Measurements from ENCODE around the gene RAD23A.
A peak's percentile ranks its signal among the peaks of the same experiment; 100 is the strongest.
"Not testable (repeated sequence)": the region's sequence is repeated elsewhere in the genome, so short reads cannot be mapped to it uniquely, and the experiment has no call there.

Gene RAD23A

DNA sequence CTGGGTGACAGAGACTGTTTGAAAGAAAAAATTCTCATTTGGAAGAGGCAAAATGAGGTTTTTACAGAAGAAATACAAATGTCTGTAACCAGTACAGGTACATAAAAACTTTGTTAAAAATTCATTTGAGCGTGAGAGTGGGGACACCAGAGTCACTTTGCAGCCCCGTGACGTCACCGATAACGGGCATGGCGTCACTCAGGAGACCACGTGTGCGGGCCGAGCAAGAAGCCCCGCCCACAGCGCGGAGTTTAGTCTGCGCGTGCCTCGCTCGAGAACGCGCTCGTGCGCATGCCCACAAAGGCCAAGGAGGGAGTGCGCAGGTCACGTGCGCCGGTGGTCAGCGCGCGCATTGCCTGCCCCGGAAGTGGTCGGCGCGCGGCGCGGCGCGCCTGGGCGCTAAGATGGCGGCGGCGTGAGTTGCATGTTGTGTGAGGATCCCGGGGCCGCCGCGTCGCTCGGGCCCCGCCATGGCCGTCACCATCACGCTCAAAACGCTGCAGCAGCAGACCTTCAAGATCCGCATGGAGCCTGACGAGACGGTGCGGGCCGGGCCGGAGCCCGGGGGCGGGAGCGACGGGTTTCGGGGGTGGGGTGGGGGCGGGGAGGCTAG, at the start of gene RAD23A:
Gene RAD23A (plus strand): TSS at position 384 of the 613 bp plus-strand sequence. CDS start 87 bp downstream, at position 471.
- Histone ChIP-seq H3K27ac (ENCODE audit: low read depth, low read length) (peak within 1 kb of the TSS; percentile 84), H3K9ac (ENCODE audit: low read length) (peak within 1 kb of the TSS; percentile 38), H3K36me3 (ENCODE audit: control insufficient read depth, insufficient read depth, low read length) (peaks cover 44% of the 10 kb centered on the region), H3K27me3 (ENCODE audit: control insufficient read depth, insufficient read depth, low read length) (no peaks in the 10 kb centered on the region), H3K4me1 (ENCODE audit: control insufficient read depth, insufficient read depth, low read length) (peaks cover 11% of the 10 kb centered on the region), H3K4me3 (ENCODE audit: low read length) (peak within 1 kb of the TSS; percentile 81)

DNA sequence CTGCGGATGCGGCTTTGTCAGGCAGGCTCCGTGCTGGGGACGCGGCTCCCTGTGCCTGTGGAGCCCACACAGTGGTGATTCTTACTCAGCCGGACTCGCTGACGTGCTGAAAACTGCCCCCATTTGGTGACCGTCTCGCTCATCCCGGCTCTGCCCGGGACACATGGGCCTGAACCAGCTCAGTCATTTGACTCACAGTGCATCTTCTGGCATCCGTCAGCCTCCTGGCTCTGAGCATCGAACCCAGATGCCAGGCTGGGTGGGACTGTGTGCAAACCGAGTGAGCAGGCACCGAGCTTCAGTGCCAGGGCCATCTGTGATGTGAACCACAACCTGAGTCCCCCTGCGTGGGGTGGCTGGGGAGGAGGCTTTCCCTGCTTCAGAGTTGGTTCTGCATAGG, 49.2 kb upstream of the RAD23A start:
- H3K4me1 ChIP-seq (ENCODE audit: control insufficient read depth, insufficient read depth, low read length), result peaks cover 5% of the 10 kb centered on the region
- H3K27ac ChIP-seq (ENCODE audit: low read depth, low read length), result no peak overlapping the region
- H3K4me3 ChIP-seq (ENCODE audit: low read length), result no peak overlapping the region
- H3K27me3 ChIP-seq (ENCODE audit: control insufficient read depth, insufficient read depth, low read length), result no peaks in the 10 kb centered on the region
- no peak overlapping the region for H3K9ac ChIP-seq (ENCODE audit: low read length)
- peaks cover 13% of the 10 kb centered on the region for H3K36me3 ChIP-seq (ENCODE audit: control insufficient read depth, insufficient read depth, low read length)

DNA sequence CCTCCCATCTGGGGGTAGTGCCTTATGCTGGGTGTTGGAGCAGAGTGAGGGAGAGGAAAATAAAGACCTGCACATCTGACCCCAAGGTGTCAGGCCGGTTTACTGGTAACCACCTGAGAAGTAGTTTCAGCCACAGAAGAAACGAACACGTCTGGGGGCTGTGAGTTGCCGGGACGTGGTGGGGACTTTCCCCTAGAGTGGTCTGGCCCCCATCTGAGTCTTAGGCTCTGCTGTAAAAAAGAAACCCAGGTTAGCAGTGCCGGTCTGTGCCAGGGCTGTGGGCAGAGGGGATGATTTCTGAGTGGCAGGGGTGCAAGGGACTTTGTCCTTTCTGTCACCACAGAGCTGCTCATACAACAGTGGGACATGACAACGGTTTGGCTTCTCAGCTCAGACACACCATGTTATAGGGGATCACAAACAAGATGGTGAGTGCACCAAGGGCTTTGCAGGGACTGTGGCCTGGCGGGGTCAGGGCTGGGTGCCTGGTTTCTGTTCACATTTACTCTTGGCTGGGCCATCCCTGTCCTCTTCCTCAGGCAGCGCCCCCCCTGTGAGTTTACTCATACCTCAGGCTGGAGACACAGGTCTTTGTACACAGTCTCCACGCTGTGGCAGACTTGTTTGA, 45.7 kb upstream of the RAD23A start:
- peaks cover 13% of the 10 kb centered on the region for H3K36me3 ChIP-seq (ENCODE audit: control insufficient read depth, insufficient read depth, low read length)
- no peak overlapping the region for H3K9ac ChIP-seq (ENCODE audit: low read length)
- no peaks in the 10 kb centered on the region for H3K27me3 ChIP-seq (ENCODE audit: control insufficient read depth, insufficient read depth, low read length)
- no peak overlapping the region for H3K4me3 ChIP-seq (ENCODE audit: low read length)
- H3K4me1 ChIP-seq (ENCODE audit: control insufficient read depth, insufficient read depth, low read length), result no peaks in the 10 kb centered on the region
- no peak overlapping the region for H3K27ac ChIP-seq (ENCODE audit: low read depth, low read length)

DNA sequence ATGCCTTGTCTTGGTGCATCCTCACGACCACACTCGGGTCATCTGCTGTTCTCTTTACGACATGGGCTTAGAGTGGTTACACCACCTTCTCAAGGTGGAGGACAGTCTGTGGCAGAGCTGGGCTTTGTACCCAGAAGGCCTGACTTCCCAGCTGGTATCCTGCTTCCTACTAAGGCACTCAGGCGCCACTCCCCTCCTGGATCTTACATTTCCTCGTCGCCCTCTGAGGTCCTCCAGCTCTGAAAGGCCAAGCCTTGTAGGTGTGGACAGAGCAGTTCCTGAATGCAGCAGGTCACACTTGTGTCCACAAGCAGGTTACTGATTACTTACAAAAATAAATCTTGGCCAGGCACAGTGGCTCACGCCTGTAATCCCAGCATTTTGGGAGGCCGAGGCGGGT, 38.5 kb upstream of the RAD23A start:
- H3K4me1 ChIP-seq (ENCODE audit: control insufficient read depth, insufficient read depth, low read length), result peaks cover under 1% of the 10 kb centered on the region
- no peak overlapping the region for H3K9ac ChIP-seq (ENCODE audit: low read length)
- H3K27ac ChIP-seq (ENCODE audit: low read depth, low read length), result no peak overlapping the region
- no peaks in the 10 kb centered on the region for H3K27me3 ChIP-seq (ENCODE audit: control insufficient read depth, insufficient read depth, low read length)
- no peak overlapping the region for H3K4me3 ChIP-seq (ENCODE audit: low read length)
- no peaks in the 10 kb centered on the region for H3K36me3 ChIP-seq (ENCODE audit: control insufficient read depth, insufficient read depth, low read length)

DNA sequence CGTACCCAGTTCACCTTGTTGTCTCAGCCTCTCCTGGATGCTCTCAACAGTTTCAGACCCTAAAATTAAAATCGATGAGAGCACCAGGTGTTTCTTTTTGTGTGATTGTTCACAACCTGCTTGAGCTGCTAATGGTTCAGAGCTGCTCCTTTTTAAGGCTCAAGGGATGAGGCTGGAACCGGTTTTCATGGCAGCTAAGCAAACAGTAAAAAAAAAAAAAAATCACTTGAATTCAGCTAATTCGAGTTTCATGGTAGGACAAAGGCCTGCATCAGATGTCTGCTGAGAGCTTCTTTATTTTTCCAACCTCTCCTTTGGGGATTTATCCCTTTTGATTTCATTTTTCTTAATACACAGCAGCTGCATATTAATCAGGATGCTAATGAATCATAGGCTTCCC, 33.1 kb upstream of the RAD23A start:
- peak overlapping the region; percentile 85 for H3K27ac ChIP-seq (ENCODE audit: low read depth, low read length)
- no peaks in the 10 kb centered on the region for H3K27me3 ChIP-seq (ENCODE audit: control insufficient read depth, insufficient read depth, low read length)
- peaks cover 19% of the 10 kb centered on the region for H3K4me1 ChIP-seq (ENCODE audit: control insufficient read depth, insufficient read depth, low read length)
- no peaks in the 10 kb centered on the region for H3K36me3 ChIP-seq (ENCODE audit: control insufficient read depth, insufficient read depth, low read length)
- H3K9ac ChIP-seq (ENCODE audit: low read length), result no peak overlapping the region
- H3K4me3 ChIP-seq (ENCODE audit: low read length), result no peak overlapping the region

DNA sequence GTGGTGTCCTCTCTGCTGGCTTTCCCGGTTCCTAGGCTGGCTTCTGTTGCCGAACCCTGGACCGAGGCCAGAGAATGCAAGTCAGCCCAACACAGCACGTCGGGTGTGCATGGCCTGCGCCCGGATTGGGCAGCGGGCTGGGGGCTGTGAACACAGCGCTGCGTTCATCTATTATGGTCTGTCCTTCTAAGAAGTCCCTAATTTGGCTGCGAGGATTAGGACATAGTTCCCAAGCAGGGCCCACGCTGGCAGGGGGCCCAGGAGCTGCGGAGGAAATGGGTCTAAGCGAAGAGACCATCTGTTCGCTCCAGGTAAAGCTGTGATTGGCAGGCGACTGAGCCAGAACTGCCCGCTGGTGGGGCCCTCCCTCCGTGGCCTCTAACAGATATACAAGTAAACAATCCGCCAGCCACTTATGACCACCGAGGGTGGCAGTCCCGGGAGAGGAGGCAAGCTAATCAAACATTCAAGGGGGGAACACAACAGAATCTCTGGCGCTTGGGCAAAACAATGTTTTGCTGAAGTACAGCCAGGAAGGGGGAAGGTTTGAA, 32.6 kb upstream of the RAD23A start:
- Histone ChIP-seq H3K36me3 (ENCODE audit: control insufficient read depth, insufficient read depth, low read length) (no peaks in the 10 kb centered on the region), H3K9ac (ENCODE audit: low read length) (no peak overlapping the region), H3K27ac (ENCODE audit: low read depth, low read length) (peak overlapping the region; percentile 85), H3K4me3 (ENCODE audit: low read length) (no peak overlapping the region), H3K4me1 (ENCODE audit: control insufficient read depth, insufficient read depth, low read length) (peaks cover 19% of the 10 kb centered on the region), H3K27me3 (ENCODE audit: control insufficient read depth, insufficient read depth, low read length) (no peaks in the 10 kb centered on the region)

DNA sequence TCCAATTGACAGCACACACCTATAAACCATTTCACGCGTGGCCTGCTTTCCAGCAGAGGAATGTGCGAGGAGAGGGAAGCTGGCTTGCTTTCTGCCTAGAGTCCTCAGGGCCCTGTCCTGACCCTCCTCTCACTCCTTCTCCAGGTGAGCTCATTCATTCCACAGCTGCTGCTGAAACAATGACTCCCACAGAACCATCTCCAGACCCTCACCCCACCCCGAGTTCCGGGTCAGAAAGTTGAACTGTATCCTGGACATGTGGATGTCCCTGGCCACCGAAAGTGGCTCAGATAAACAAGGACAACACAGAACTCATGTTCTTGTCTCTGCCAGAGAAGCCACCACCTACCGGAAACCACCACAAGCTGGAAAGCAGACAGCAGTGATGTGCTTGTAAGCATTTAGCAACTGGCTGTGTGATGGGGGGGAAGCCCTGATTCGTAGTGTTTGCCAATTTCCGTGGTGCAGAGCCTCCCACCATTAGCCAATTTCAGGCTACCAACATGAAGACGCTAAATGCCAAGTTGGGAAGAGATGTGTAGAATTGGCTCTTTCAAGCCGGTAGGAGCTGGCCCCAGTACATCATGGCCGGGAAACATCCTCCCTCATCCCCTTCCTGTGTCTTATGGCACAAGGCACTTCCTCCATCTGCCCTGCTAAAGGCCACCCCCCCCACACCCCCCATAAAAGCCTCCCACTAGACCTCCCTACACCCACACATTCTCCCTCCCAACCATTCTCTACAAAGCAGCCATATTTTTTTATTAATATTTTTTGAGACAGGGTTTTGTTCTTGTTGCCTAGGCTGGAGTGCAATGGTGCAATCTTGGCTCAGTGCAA, 31.6 kb upstream of the RAD23A start:
- peaks cover 19% of the 10 kb centered on the region for H3K4me1 ChIP-seq (ENCODE audit: control insufficient read depth, insufficient read depth, low read length)
- H3K4me3 ChIP-seq (ENCODE audit: low read length), result peak overlapping the region; percentile 27
- H3K9ac ChIP-seq (ENCODE audit: low read length), result no peak overlapping the region
- peak overlapping the region; percentile 85 for H3K27ac ChIP-seq (ENCODE audit: low read depth, low read length)
- no peaks in the 10 kb centered on the region for H3K36me3 ChIP-seq (ENCODE audit: control insufficient read depth, insufficient read depth, low read length)
- no peaks in the 10 kb centered on the region for H3K27me3 ChIP-seq (ENCODE audit: control insufficient read depth, insufficient read depth, low read length)

DNA sequence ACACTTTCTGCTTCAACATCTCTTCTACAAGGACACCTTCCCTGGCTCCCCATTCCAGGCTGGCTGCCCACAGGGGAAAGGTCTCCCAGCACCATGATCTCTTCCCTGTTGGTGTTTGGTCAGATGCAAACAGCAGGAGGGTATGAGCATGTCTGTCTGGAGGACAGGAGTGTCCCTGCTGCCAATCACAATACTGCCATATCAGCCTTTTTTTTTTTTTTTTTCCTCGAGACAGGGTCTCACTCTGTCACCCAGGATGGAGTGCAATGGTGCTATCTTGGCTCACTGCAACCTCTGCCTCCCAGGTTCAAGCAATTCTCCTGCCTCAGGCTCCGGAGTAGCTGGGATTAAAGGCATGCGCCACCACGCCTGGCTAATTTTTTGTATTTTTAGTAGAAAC, 29.8 kb upstream of the RAD23A start:
- not testable (repeated sequence) for H3K4me3 ChIP-seq (ENCODE audit: low read length); H3K36me3 ChIP-seq (ENCODE audit: control insufficient read depth, insufficient read depth, low read length); H3K9ac ChIP-seq (ENCODE audit: low read length); H3K27me3 ChIP-seq (ENCODE audit: control insufficient read depth, insufficient read depth, low read length); H3K27ac ChIP-seq (ENCODE audit: low read depth, low read length)
- H3K4me1 ChIP-seq (ENCODE audit: control insufficient read depth, insufficient read depth, low read length), result peaks cover 19% of the 10 kb centered on the region

DNA sequence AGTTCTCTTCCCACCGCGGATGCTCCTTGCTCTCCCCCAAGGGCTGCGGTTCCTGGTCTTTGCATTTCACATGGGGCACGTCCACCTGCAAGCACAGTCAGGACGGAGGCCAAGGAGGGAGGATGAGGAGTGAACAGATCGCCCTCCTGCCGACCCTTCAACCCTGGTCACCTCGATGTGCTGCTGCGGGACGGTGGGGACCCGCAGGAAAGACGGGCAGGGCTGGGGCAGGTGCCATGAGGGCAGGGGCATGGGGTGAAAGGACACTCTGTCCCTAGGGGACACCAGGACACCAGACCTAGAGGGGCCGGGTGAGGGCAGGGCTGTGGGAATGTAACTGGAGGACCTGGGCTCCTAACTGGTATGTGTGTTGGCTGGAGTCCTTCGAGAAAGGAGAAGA, 27.4 kb upstream of the RAD23A start:
- Histone ChIP-seq H3K4me1 (ENCODE audit: control insufficient read depth, insufficient read depth, low read length) (peaks cover 11% of the 10 kb centered on the region), H3K27ac (ENCODE audit: low read depth, low read length) (no peak overlapping the region), H3K9ac (ENCODE audit: low read length) (no peak overlapping the region), H3K36me3 (ENCODE audit: control insufficient read depth, insufficient read depth, low read length) (peaks cover 10% of the 10 kb centered on the region), H3K27me3 (ENCODE audit: control insufficient read depth, insufficient read depth, low read length) (no peaks in the 10 kb centered on the region), H3K4me3 (ENCODE audit: low read length) (no peak overlapping the region)

DNA sequence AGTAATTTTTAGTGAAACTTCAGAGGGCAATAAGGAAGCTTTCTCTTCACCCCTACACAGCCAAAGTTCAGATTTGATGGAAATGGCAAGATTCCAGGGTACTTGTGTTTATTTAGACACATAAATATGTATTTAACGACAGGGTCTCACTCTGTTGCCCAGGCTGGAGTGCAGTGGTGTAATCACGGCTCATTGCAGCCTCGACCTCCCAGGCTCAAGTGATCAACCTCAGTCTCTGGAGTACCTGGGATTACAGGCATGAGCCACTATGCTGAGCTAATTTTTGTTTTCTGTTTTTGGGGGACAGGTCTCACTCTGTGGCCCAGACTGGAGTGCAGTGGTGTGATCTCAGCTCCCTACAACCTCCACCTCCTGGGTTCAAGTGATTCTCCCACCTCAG, 24.6 kb upstream of the RAD23A start:
- peaks cover 26% of the 10 kb centered on the region for H3K36me3 ChIP-seq (ENCODE audit: control insufficient read depth, insufficient read depth, low read length)
- no peak overlapping the region for H3K4me3 ChIP-seq (ENCODE audit: low read length)
- H3K27me3 ChIP-seq (ENCODE audit: control insufficient read depth, insufficient read depth, low read length), result no peaks in the 10 kb centered on the region
- no peak overlapping the region for H3K27ac ChIP-seq (ENCODE audit: low read depth, low read length)
- H3K4me1 ChIP-seq (ENCODE audit: control insufficient read depth, insufficient read depth, low read length), result no peaks in the 10 kb centered on the region
- no peak overlapping the region for H3K9ac ChIP-seq (ENCODE audit: low read length)

DNA sequence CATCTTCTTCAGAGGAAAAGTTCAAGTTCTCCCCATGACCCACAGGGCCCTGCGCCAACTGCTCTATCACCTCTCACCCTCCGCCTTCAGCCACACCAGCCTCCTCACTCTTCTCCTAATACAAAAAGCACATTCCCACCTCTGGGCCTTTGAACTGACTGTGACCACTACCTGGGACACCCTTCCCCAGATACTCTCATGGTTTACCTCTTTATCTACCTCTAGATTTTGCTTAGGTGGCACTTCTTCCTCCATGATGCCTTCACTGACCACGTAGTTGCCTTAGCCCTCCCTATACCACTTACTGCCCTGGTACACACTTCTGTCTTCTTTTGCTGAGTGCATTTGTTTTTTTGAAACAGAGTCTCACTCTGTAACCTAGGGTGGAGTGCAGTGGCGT, 22.7 kb upstream of the RAD23A start:
- Histone ChIP-seq H3K36me3 (ENCODE audit: control insufficient read depth, insufficient read depth, low read length) (peaks cover 38% of the 10 kb centered on the region), H3K9ac (ENCODE audit: low read length) (no peak overlapping the region), H3K27me3 (ENCODE audit: control insufficient read depth, insufficient read depth, low read length) (no peaks in the 10 kb centered on the region), H3K27ac (ENCODE audit: low read depth, low read length) (no peak overlapping the region), H3K4me1 (ENCODE audit: control insufficient read depth, insufficient read depth, low read length) (no peaks in the 10 kb centered on the region), H3K4me3 (ENCODE audit: low read length) (no peak overlapping the region)

DNA sequence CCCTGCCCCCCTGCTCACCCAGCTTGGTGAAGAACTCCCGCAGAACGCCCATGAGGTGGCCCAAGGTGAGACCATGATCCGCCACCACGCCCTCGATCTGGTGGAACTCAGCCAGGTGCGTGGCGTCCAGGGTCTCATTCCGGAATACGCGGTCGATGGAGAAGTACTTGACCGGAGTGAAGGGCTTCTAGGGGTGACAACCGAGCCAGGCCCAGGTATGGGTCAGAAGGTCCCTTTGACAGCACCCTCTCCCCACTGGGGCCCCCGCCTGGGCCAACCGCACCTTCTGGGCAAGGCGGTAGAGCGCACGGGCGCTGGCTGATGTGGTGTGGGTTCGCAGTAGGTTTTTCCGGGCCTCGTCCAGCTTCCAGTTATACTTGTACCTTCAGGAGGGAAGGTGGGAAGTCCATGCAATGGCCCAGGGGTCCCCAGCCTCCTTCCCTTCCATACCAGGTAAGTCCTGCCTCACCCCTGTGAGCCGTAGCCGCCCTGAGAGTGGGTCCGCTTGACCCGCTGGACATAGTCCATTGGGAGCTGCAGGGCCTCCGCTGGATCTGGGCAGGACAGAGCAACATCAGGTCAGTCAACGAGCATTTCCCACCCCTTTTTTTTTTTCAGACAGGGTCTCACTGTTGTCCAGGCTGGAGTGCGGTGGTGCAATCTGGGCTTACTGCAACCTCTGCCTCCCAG, 20.9 kb upstream of the RAD23A start:
- no peak overlapping the region for H3K9ac ChIP-seq (ENCODE audit: low read length)
- peaks cover 53% of the 10 kb centered on the region for H3K36me3 ChIP-seq (ENCODE audit: control insufficient read depth, insufficient read depth, low read length)
- H3K4me3 ChIP-seq (ENCODE audit: low read length), result no peak overlapping the region
- no peaks in the 10 kb centered on the region for H3K27me3 ChIP-seq (ENCODE audit: control insufficient read depth, insufficient read depth, low read length)
- no peaks in the 10 kb centered on the region for H3K4me1 ChIP-seq (ENCODE audit: control insufficient read depth, insufficient read depth, low read length)
- H3K27ac ChIP-seq (ENCODE audit: low read depth, low read length), result no peak overlapping the region
